GM20431 (cell line): ENCODE measurements around the gene TMEM255A.

Experiments
- in situ Hi-C: fragments of 300-500 bp; cut with MseI, MboI; formaldehyde crosslinking; loops from one replicate; pipeline ENCODE4 v1.15.0; 2020; ENCODE audit warnings: low sequenced_read_pairs; ENCODE audit not compliant: unreplicated experiment

Gene TMEM255A

DNA sequence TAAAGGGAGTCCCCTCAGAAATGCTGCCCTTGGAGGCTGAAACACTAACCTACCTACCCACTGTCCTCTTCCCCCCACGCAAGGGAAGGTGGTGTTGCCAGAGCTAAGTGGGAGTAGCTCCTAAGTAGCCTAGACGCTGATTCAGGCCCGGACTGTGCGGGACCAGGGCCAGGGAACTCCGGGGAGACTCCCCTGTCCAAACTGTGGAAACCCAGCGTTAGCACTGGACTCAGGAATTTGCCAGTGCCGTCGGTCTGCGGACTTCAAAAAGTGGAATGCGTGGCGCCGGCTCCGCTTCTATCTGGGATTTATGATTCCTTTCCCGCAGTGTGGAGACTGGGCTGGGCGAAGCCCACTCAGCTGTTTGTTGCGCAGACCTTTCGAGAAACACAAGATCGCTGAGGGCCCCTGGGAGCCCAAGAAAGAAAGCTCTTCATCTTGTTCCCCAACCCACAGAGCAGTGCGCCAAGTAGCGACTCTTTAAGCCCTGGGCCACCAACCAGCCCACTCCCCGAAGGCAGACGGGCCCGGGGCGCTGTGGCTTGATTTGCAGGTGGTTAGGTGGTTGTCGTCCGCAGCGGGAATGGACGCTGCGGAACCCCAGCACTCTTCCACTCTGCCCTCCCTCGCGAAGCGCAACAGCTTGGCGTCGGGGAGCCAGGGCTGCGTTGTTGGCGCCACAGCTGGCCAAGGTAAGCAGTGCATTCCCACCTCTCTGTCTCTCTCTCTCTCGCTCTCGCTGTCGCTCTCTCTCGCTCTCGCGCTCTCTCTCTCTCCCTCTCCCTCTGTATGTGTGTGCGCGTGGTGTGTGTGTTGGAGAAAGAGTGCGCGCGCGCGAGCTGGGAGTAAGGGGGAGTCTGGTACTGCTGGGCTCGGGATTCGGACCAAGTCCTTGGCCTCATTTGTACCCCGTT, 2.0 kb downstream of the TMEM255A start:
- in situ Hi-C loops = no loop called here

DNA sequence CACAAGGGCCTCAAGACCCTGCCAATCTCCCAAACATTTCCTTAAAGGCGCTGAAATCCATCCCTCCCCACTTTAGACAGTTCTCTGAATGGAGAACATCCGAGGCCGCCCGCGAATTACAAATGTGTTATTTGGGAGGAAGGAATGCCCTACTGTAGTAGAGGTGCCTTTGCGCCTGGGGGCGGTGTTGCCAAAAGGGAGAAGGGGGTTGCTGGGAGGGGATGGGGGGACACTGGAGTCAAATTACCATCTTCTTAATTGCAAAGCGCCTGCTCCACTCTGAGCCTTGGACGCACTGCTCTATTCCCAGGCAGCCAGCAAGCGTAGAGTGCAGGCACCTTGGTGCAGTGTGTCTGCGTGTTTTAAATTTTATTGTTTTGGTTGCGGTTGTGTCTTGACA, 2.7 kb downstream of the TMEM255A start:
- in situ Hi-C loops = no loop called here

DNA sequence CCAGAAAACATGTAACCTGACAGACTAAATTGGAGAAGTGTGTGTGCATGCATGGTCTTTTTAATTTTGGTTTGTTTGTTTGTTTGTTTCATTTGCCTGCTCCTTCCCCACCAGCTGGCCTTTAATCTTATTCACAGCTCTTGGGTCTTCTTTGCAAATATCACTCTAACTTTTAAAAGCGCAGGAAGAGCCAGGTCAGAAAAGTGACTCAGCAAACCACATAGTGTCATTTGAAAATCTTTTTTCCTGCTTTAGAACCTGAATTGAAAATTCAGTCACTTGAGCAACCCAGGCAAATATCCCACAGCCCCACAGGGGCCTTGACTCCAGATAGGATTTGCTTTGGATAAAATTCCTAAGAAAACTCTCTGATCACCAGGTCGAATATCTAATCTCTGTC, 4.6 kb downstream of the TMEM255A start:
- in situ Hi-C loops = no loop called here

DNA sequence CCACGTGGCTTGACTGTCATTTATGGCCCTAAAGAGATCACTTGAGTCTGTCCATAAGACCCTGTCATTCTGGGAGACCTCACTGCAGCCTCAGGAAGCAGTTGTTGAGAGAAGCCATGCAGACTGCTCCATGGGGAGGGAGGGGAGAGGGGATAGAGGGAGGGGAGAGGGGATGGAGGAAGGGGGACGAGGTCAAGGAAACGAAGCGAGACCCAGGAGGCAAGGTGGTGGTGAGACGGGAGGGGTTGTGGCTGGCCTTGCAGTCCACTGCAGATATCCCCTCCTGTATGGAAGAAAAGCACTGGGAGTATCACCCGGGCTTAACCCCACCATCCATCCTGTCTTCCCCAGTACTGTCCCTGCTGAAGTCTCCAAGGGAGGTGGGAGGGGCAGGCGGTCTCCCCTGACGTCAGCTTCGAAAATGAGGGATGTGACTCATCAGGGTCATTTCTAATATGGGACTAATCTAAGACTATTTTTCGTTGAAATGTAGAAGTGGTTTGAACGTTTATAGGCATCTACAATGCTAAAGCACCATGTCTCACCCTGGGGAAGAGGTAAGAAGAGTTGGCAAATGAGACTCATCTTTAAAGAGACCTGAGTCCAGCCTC, 5.6 kb downstream of the TMEM255A start:
- in situ Hi-C loops = no loop called here

DNA sequence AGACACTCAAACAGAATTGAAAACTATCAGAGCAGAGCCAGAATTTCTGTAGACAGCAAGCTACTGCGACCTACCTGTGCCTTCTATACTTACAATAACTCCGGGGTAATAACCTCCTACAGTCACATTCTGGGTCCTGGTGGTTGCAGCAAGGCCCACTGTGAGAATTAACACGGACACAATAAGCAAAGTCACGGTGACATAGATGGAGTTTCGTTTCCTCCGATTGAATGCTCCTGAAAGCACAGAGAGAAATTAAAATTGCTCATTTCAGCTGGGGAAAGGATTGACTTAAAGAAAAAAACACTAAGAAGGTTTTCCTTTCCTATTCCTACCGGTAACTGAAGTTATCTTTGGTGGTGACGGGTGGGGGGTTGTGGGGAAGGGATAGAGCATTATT, 7.0 kb downstream of the TMEM255A start:
- in situ Hi-C loops = no loop called here

DNA sequence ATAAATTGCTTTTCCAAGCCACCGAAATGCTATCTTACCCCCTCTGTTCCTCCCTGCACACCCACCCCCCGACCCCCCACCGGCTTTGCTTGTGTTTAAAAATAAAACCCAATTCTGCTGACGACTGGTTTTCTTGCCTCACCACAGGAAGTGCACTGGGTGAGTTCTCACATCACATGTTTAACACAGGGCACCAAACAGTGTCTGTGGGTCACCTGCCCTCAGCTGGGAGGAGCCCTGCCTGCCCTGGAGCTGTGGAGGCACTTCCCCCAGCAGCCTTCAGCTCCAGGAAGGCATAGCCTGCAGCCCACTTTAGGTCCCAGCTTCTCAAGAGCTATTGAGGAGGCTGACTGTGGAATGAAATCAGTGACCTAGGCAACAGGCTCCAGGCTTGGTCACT, 8.8 kb downstream of the TMEM255A start:
- in situ Hi-C loops = no loop called here

DNA sequence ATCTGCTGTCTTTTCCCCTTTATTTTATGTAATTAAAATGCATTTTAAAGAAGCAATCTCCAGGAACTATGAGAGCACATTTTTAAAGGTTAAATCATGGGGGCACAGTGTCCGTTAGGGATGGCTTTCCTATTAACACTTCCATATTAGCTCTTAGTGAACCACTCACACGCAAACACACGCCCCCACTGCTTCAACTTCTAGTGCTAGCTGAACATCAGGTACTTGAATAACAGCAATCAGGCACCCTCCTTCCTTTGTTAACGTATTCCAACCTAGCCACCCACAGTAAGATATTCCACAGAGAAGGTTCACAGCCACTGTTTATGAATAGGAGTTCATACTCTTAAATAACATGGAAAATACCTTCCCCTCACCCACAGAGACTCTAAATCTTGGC, 9.3 kb downstream of the TMEM255A start:
- in situ Hi-C loops = no loop called here

DNA sequence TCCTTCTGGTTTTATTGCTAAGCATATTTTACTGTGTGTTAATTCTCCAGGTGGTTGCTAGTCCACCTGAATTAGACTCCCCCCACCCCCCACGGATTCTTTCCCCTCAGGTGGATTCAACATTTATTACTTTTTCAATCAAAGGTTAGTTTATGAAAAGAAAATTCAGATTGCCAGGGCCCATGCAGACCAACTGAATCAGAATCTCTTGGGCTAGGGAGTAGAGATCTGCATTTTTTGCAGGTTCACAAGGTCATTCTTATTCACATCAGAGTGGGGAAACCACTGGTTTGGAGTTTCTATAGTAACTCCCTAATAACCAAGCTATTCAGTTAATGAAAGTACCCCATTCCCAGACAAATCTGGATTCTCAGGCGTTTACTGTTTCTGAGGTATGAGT, 9.8 kb downstream of the TMEM255A start:
- in situ Hi-C loops = no loop called here

DNA sequence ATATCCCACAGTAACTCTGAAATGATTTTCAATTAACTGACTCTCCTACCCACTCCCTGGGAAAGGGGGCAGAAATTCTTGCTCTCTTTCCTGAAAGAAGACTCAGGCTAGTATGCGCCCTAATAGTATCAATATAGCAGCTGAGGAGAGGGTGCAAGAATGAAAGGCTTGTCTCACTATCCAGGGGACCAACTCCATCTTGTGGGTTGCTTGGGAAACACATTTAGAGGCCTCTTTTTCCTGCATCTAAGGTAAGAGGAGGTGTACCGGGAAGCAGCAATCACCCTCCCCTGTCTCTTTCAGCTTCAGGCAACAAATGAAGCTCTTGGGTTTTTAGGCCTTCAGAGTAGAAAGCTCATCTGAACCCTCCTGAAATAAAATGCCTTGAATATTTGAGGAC, 11.3 kb downstream of the TMEM255A start:
- in situ Hi-C loops = no loop called here

DNA sequence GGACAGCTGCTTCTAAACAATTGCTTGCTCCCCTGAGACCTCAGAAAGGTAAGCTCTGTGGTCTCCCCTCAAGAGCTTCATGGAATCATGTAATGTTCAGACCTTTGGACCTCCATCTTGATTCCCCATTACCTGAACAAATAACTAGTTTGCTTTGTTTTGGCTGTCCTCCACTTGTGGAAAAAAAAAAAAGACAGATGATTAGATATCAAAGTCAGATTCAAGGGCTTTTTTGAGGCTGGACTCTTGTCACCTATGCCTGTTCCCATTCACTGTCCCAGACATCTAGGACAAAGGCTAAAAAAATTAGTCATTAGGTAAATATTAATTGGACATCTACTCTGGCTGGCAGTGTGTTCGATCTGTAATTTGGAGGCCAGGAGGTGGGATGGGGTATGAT, 13.3 kb downstream of the TMEM255A start:
- in situ Hi-C loops = no loop called here

DNA sequence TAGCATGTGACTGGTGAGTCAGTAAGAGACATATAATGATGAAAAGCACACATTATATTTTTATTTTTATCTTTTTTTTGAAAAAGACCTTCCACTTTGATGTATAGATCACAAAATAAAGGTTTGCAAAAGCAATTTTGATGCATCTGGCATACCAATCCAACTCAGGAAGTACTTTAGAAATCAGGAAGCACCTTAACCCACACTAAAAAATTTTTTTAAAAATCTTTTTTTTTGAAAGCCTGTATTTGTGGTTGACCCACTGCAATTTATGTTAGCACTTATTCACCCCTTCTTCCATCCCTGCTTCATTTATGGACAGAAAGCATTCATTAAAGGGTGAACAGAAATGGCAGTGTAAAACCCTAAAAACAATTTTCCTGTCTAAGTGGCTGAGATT, 16.6 kb downstream of the TMEM255A start:
- in situ Hi-C loops = no loop called here

DNA sequence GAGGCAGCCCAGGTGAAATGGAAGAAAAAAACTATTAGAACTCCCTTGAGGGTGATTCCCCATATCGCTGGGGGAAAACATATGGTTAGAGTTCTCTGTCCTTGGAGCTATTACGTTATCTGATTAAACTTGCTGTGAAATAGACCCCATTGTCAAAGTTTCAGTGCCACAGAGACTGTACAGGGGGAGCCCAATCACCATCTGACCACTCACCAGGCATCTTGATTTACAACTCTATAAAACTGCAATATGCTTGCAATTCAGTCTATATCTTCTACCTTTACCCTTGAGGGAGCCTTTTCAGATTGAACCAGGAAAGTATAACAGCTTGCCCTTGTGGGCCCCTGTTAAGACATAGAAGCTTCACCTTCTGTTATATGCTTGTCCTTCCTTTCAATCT, 18.2 kb downstream of the TMEM255A start:
- in situ Hi-C loops = no loop called here

DNA sequence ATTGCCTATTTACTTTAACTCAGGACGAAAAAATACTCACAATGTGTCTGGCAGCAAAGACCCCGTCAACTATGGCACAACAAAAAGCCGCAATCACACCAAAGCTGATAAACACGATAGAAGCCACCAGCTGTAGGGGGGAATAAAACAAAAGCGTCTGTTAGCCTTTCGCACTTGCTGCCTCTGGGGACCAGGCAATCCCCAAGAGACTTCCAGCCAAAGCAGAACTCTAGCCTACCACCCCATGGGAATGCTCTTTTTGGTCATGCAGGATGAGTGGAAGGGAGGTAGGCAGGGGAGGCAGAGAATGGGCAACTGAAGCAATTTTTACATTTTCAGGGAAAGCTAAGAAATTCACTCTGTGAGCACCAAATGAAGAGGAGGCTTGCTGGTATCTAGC, 20.1 kb downstream of the TMEM255A start:
- in situ Hi-C loops = no loop called here

DNA sequence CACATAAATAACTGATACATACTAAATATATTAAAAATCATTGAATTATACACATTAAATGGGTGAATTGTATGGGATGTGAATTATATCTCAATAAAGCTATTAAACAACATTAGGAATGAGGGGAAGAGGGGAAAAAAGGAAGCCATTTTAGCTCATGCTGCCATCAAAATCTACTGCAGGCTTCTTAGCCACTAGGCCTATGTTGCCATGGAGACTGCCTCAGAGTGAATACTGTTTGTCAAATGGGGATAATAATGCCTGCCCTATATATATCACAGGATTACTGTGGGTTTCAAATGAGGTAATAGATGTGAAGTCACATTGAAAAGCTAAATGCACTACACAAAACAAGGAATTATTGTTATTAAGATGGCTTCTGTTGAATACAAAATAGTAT, 21.2 kb downstream of the TMEM255A start:
- in situ Hi-C loops = no loop called here

DNA sequence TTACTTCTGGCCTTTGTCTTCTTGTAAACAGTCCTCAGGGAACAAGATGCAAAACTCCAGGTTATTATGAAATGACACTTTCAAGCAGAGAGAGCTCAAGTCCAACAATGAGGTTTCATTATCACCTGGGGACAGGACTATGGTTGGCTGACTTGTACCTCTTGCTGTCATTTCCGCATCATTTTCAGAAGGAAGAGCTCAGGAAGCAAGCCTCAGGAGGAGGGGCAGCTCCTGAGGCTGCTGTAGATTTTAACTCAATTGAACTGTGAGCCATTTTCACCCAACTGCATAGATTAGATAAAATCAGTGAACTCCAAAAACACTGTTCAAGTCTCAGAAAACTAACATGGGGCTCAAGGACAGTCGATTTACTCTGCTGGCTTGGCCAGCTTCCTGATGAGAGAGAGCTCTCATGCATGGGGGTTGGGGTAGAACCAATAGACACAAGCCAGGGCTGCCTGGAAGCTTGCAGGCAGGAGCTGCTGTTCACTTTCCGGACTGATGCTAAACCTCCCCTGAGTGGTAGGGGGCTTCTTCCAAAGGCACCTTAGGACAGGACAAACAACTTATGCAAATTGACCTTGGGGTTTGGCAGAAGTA, 23.6 kb downstream of the TMEM255A start:
- in situ Hi-C loops = no loop called here

DNA sequence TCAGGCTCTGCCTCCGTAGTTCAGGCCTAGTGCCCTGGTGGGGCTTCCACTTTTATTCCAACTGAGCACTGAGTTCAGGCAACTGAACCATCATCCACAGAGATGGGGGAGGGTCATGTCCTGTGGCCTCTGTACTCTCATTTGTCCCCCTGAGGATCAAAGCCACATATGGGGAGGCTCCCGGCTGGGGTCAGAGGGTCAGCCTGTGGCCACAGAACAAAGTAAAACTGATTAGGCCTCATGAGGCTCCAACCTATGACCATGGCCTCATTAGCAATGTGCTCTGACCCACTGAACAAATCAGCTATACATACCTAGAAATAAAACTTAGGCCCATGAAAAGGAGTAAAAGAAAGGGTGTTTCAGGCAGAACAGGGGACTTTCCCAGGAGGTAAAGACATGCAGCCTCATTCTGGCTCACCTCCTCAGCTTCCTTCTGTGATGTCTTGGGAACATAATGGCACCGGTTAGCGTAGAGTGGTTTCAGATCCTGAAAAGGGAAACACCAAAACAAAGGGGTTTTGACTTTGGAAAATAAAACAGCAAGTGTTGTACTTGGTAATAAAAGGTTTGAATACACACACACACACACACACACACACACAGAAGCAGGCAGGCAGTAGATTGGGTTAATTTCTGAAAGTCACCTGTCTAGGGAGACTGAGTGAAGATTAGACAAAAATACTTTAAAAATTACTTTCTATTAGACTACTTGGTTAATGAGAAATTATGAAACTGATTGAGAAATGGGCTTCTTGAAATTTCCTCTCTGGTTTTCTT, 24.3 kb downstream of the TMEM255A start:
- in situ Hi-C loops = no loop called here

DNA sequence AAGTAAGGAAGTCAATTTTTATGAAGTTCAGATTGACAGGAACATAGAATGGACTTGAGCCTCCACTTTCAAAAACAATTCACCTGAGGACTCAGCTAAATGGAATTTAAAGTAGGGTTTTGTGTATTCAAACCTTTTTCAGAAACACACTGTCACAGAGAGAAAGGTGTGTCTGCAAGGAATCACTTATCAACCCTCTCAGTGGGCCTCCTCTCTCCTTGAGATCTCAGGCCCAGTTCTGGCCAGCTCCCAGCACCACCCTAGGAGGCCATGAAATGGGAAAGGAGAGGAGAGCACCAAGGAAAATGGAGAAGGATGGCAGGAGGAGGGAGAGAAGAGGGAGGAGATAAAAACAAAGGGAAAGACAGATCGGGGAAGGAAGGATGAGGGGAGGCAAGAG, 28.6 kb downstream of the TMEM255A start:
- in situ Hi-C loops = no loop called here

DNA sequence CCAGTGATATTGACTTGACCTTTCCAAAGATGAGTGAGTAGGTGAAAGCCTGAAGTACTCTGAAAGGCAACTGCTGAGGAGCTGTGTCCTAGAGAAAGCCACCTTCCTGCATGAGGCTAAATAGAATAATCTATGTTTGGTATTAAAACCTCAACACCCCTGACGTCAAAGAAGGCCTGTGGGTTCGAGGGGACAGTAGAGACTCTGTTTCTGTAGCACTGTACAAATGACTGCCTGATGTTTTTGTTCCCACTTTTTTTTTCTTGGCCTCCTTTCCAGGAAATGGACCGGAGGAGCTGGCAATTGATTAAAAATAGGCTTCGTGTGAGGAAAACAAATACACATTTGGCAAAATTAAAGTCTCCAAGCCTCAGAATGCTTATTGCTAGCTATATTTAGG, 29.5 kb downstream of the TMEM255A start:
- in situ Hi-C loops = no loop called here

DNA sequence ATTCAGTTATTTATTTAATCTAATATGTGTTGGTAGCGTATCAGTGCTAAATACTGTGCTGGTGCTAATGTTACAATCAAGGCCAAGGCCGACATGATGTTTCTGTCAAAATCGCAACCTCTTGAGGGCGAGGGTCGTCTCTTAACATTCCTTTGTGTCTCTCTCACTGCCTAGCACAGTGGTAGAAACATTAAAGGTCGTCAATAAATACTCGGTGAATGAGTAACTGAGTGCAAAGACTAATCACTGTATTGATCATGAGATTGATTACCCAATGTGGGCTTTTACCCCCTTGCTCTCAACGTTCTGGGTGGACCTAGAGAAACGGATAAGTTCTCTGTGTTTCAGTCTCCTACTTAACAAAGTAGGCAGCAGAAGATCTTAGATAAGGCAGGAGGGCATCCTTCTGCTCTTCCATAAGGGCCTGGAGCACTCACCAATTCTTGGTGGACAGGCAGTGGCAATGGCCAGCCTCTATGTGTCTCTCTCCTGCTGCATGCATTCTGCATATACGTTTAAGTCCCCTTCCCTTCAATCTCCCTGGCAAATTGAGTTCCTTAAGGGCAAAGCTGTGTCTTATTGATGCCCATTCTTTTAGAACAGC, 30.1 kb downstream of the TMEM255A start:
- in situ Hi-C loops = no loop called here

DNA sequence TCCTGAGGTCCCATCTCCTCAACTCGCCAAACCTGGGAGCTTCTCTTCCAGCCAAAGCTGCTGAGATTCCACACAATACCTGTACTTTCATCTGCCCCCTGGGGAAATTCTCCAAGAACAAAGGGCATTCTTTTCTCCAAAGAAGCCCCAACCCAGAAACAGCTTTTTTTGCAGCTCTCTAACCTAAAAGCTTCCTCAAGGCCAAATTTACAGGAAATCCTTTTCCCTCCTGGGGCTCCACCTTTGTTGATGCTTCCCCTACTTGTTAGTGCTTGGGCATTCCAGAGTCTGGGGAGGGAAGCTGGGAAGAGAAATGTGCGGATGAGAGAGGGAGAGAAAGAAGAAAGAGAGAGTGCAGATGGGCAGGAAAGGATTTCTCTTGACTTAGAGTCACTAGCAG, 36.3 kb downstream of the TMEM255A start:
- in situ Hi-C loops = no loop called here
